CD4-positive, alpha-beta T cell treated with Interleukin-2 at 100 ng/mL for 4 hours (primary cell): ENCODE measurements around the gene NTM.

Experiments used
- DNase-seq: peaks from one replicate; pipeline ENCODE4 v3.0.0-alpha.2; 2020; ENCODE audit warnings: low spot score

The NTM gene

GRCh38 chr11:131549770-131550169 lies 179.4 kb downstream of the NTM start:
- no peak for DNase-seq

GRCh38 chr11:131560287-131560686 lies 189.9 kb downstream of the NTM start:
- DNase-seq, result no peak

GRCh38 chr11:131561501-131561900 lies 191.1 kb downstream of the NTM start:
- no peak for DNase-seq

- no peak for DNase-seq
Observed at GRCh38 chr11:131561972-131562371, 191.6 kb downstream of the NTM start.

- DNase-seq, result no peak
Observed at GRCh38 chr11:131568318-131568717, 197.9 kb downstream of the NTM start.

- no peak for DNase-seq
Observed at GRCh38 chr11:131571571-131571970, 201.2 kb downstream of the NTM start.

GRCh38 chr11:131572423-131572822 lies 202.0 kb downstream of the NTM start:
- no peak for DNase-seq

GRCh38 chr11:131579932-131580387 lies 209.5 kb downstream of the NTM start:
- no peak for DNase-seq

- DNase-seq, result no peak
Observed at GRCh38 chr11:131580476-131580875, 210.1 kb downstream of the NTM start.

- no peak for DNase-seq
Observed at GRCh38 chr11:131581046-131581445, 210.6 kb downstream of the NTM start.

- DNase-seq, result no peak
Observed at GRCh38 chr11:131582021-131582525, 211.7 kb downstream of the NTM start.

GRCh38 chr11:131583421-131583820 lies 213.0 kb downstream of the NTM start:
- no peak for DNase-seq

- DNase-seq, result no peak
Observed at GRCh38 chr11:131583938-131584337, 213.5 kb downstream of the NTM start.

GRCh38 chr11:131584785-131585592 lies 214.6 kb downstream of the NTM start:
- no peak for DNase-seq

GRCh38 chr11:131588057-131588456 lies 217.6 kb downstream of the NTM start:
- DNase-seq, result no peak

- no peak for DNase-seq
Observed at GRCh38 chr11:131591051-131591461, 220.6 kb downstream of the NTM start.

GRCh38 chr11:131592152-131592551 lies 221.7 kb downstream of the NTM start:
- no peak for DNase-seq

- no peak for DNase-seq
Observed at GRCh38 chr11:131592734-131593133, 222.3 kb downstream of the NTM start.

GRCh38 chr11:131593301-131593700 lies 222.9 kb downstream of the NTM start:
- DNase-seq, result no peak

GRCh38 chr11:131595797-131596196 lies 225.4 kb downstream of the NTM start:
- no peak for DNase-seq

GRCh38 chr11:131597890-131598289 lies 227.5 kb downstream of the NTM start:
- no peak for DNase-seq

GRCh38 chr11:131598305-131598704 lies 227.9 kb downstream of the NTM start:
- no peak for DNase-seq

GRCh38 chr11:131599285-131599684 lies 228.9 kb downstream of the NTM start:
- DNase-seq, result no peak

- DNase-seq, result no peak
Observed at GRCh38 chr11:131600628-131601027, 230.2 kb downstream of the NTM start.
